Mucosa of descending colon (tissue), 3 donors: ENCODE results near the gene HIC1. TPM values are rescaled to one million over a fixed set of nuclear protein-coding genes. Genes with fewer than 3 reads are reported as not detected.

Experiments used
- microRNA-seq: library from miRNA; unstranded; fragments of <30 nt; microRNA quantifications from one replicate; pipeline ENCODE4, GENCODE V29; 2019
- total RNA-seq, 3 donors: library from RNA; stranded (reverse); fragmentation: NEBNext Ultra II Directional in 2 of 3; extraction: Animal tissue kit (Norgen Biotek cat#: 25700) in 2 of 3; gene quantifications; one replicate each; pipeline versions ENCODE4 v1.2.1 to v1.2.4, GENCODE V29; 2021 to 2023
- donor health status: DM: no; HTN: no; CAD: no; lungs with moderate emphysema.
- donor health status: DM: no; HTN: no; CAD: no.
- donor health status: DM: no; HTN: yes; CAD: no.

HIC1 gene
- total RNA-seq, 3 donors from 2014 or later: 6.0 to 28.9 (median 13.5) TPM

Small RNA genes lying within 50 kb of the gene (microRNA-seq; reads per million reads assigned to microRNA genes)
- gene MIR132: 1,260 reads per million, percentile 84 among the genes with 10 or more reads in this experiment
- 32.6 reads per million, percentile 48 among the genes with 10 or more reads in this experiment for gene MIR212

Other genes with a start within 250 kb of the HIC1 start
- gene SMYD4, start 225.2 kb upstream of the HIC1 start, total RNA-seq: 10 to 100 TPM in 2 of 3 donors, 1 to 10 TPM in 1; 9.8 to 19.4 (median 10.7) TPM
- gene RPA1, start 225.1 kb upstream of the HIC1 start, total RNA-seq: 10 to 100 TPM; 52.3 to 77.4 (median 75.5) TPM
- gene RTN4RL1, start 29.8 kb upstream of the HIC1 start, total RNA-seq: under 1 TPM; 0.14 to 0.47 (median 0.43) TPM
- gene DPH1, start 24.9 kb upstream of the HIC1 start, total RNA-seq: 10 to 100 TPM; 33.1 to 43.7 (median 42.2) TPM
- 10 to 100 TPM; 25.3 to 35.5 (median 33.0) TPM for gene OVCA2, start 13.1 kb upstream of the HIC1 start, total RNA-seq
- 10 to 100 TPM; 25.9 to 41.6 (median 38.8) TPM for gene SMG6, start 248.7 kb downstream of the HIC1 start, total RNA-seq
- gene SRR, start 248.8 kb downstream of the HIC1 start, total RNA-seq: 10 to 100 TPM in 1 of 3 donors, 1 to 10 TPM in 2; 9.7 to 16.2 (median 9.8) TPM